PC-9 (cell line): ENCODE results near the gene CCR4. TPM values are rescaled to one million over a fixed set of nuclear protein-coding genes. Genes with fewer than 3 reads are reported as not detected.
"Not testable (repeated sequence)": the region's sequence is repeated elsewhere in the genome, so short reads cannot be mapped to it uniquely, and the experiment has no call there.

Source experiments
- BruUV-seq: library from RNA; stranded (reverse); fragments of 400-500 nt; replicated peaks from 2 replicates; lab custom pipeline; 2021; lab: Mats Ljungman, UMichigan
- CTCF ChIA-PET: fragments of 300-600 bp; sonication (Branson Sonifier 250); formaldehyde crosslinking; loops from one replicate; lab custom pipeline; 2022; ENCODE audit warnings: antibody characterized with exemption; lab: Charles Lee
- POLR2A ChIA-PET: fragments of 300-600 bp; sonication (Branson Sonifier 250); formaldehyde crosslinking; loops from one replicate; lab custom pipeline; 2022; ENCODE audit warnings: antibody characterized with exemption; ENCODE audit not compliant: unreplicated experiment; lab: Charles Lee
- DNase-seq, 2 experiments: peaks; one replicate each; pipeline versions ENCODE4 v3.0.0 to v3.0.0-alpha.2; 2015 to 2022; ENCODE audit warnings: mixed read lengths in 1 of 2
- H2AFZ ChIP-seq: fragments of 200-600 bp; sonication (generic); 2 replicates; pipeline ENCODE4 v1.8.1; 2017; ENCODE audit warnings: antibody characterized with exemption
- H3F3A ChIP-seq: fragments of 200-600 bp; sonication (generic); 2 replicates; pipeline ENCODE4 v1.8.1; 2017; ENCODE audit warnings: antibody characterized with exemption, mild to moderate bottlenecking, low read depth; ENCODE audit not compliant: insufficient read depth
- H3K27ac ChIP-seq: fragments of 200-600 bp; sonication (generic); 2 replicates; pipeline ENCODE4 v1.6.1; 2016; ENCODE audit warnings: mixed run types
- H3K27me3 ChIP-seq: fragments of 200-600 bp; sonication (generic); 2 replicates; pipeline ENCODE4 v1.6.1; 2016; ENCODE audit warnings: low read depth, mixed run types; ENCODE audit not compliant: insufficient read depth
- H3K36me3 ChIP-seq: fragments of 200-600 bp; sonication (generic); 2 replicates; pipeline ENCODE4 v1.6.1; 2016; ENCODE audit warnings: low read depth, mixed run types
- H3K4me1 ChIP-seq: fragments of 200-600 bp; sonication (generic); replicated peaks from 2 replicates; pipeline ENCODE4 v1.6.1; 2016; ENCODE audit warnings: mixed run types; ENCODE audit not compliant: insufficient read depth
- H3K4me2 ChIP-seq: fragments of 200-600 bp; sonication (generic); 2 replicates; pipeline ENCODE4 v1.6.1; 2017; ENCODE audit warnings: mixed run types
- H3K4me3 ChIP-seq: fragments of 200-600 bp; sonication (generic); 2 replicates; pipeline ENCODE4 v1.6.1; 2016; ENCODE audit warnings: mixed run types
- H3K79me2 ChIP-seq: fragments of 200-600 bp; sonication (generic); 2 replicates; pipeline ENCODE4 v1.6.1; 2017; ENCODE audit warnings: low read depth, mixed run types
- H3K9me2 ChIP-seq: fragments of 200-600 bp; sonication (generic); 2 replicates; pipeline ENCODE4 v1.8.1; 2017; ENCODE audit warnings: mild to moderate bottlenecking; ENCODE audit not compliant: insufficient read depth
- H3K9me3 ChIP-seq: fragments of 200-600 bp; sonication (generic); 2 replicates; pipeline ENCODE4 v1.8.1; 2016; ENCODE audit warnings: low read depth; ENCODE audit not compliant: insufficient read depth
- H4K20me1 ChIP-seq: fragments of 200-600 bp; sonication (generic); 2 replicates; pipeline ENCODE4 v1.8.1; 2017; ENCODE audit not compliant: insufficient read depth
- EZH2 ChIP-seq: fragments of 200-600 bp; sonication (generic); IDR thresholded peaks from 2 replicates; pipeline ENCODE4 v1.8.0; 2017; ENCODE audit warnings: antibody characterized with exemption, low read depth
- intact Hi-C: fragments of 100-400 bp; cut with micrococcal nuclease; formaldehyde crosslinking; loops from one replicate; pipeline ENCODE4 v1.10.0; 2022; ENCODE audit not compliant: unreplicated experiment
- total RNA-seq: library from RNA; stranded (reverse); gene quantifications from 2 replicates; pipeline ENCODE4 v1.2.3, GENCODE V29; 2021
- TF ChIP-seq, protein P1 (sequence below): fragments of 200-600 bp; sonication (generic); conservative IDR thresholded peaks from 2 replicates; pipeline ENCODE4 v1.6.1; 2017; ENCODE audit warnings: mixed run types, antibody characterized with exemption, mild to moderate bottlenecking, moderate library complexity

The CCR4 gene
- total RNA-seq, 1 experiment from 2014 or later: not detected

DNA sequence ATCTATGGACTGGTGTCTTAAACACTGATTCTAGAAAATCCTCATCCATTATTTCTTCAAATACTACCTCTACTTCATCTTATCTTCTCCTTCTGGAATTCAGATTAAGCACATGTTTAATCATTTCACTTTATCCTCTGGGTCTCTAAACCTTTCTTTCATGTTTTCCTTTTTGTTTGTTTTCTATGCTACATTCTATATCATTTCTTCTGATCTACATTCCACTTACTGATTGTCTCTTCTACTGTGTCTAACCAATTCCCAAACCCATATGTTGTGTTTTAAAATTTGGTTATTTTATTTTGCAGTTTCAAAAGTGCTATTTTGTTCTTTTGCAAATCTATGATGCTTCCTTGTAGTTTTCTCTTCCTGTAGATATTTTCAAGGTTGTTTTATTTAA lies 31.7 kb downstream of the CCR4 start:
- no peak for TF ChIP-seq EZH2
- TF ChIP-seq, protein P1, sequence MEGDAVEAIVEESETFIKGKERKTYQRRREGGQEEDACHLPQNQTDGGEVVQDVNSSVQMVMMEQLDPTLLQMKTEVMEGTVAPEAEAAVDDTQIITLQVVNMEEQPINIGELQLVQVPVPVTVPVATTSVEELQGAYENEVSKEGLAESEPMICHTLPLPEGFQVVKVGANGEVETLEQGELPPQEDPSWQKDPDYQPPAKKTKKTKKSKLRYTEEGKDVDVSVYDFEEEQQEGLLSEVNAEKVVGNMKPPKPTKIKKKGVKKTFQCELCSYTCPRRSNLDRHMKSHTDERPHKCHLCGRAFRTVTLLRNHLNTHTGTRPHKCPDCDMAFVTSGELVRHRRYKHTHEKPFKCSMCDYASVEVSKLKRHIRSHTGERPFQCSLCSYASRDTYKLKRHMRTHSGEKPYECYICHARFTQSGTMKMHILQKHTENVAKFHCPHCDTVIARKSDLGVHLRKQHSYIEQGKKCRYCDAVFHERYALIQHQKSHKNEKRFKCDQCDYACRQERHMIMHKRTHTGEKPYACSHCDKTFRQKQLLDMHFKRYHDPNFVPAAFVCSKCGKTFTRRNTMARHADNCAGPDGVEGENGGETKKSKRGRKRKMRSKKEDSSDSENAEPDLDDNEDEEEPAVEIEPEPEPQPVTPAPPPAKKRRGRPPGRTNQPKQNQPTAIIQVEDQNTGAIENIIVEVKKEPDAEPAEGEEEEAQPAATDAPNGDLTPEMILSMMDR: no peak
- ChIA-PET CTCF (no interaction called here), POLR2A (no interaction called here)
- Histone ChIP-seq H3K36me3 (no peaks in the 10 kb centered on the region), H3K9me2 (no peaks in the 10 kb centered on the region), H3K4me3 (no peak overlapping the region), H2AFZ (no peak overlapping the region), H3K4me2 (no peak overlapping the region), H3K9me3 (no peaks in the 10 kb centered on the region), H3K79me2 (no peaks in the 10 kb centered on the region), H3F3A (no peaks in the 10 kb centered on the region), H3K27me3 (no peaks in the 10 kb centered on the region), H4K20me1 (no peaks in the 10 kb centered on the region), H3K27ac (no peak overlapping the region), H3K4me1 (no peaks in the 10 kb centered on the region)
- intact Hi-C loops: no loop called here
- no TSS peak for BruUV-seq
- DNase-seq: no peak

DNA sequence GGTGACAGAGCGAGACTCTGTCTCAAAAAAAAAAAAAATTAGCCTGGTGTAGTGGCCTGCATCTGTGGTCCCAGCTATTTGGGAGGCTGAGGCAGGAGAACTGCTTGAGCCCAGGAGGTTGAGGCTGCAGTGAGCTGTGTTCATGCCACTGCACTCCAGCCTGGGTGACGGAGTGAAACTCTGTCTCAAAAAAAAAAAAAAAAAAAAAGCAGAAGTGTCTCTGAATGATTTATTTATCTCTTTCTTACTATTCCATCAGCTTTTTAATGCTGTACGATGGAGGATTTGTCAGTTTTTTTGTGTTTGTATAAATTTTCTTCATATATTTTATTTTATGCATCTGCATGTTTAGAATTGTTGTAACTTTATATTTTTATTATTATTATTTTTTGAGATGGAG lies 33.5 kb downstream of the CCR4 start:
- H2AFZ ChIP-seq, H3K9me2 ChIP-seq, H3K27me3 ChIP-seq, H3F3A ChIP-seq, H3K4me2 ChIP-seq, intact Hi-C loops, H3K27ac ChIP-seq, H4K20me1 ChIP-seq, CTCF ChIA-PET, BruUV-seq, DNase-seq, H3K4me3 ChIP-seq, H3K79me2 ChIP-seq, H3K9me3 ChIP-seq, H3K4me1 ChIP-seq, H3K36me3 ChIP-seq: not testable (repeated sequence)
- POLR2A ChIA-PET: interaction anchor here (0.7 kb wide), 1 partner anchor 60 kb away, joined by 13 read pairs; no protein-coding TSS in a partner anchor

DNA sequence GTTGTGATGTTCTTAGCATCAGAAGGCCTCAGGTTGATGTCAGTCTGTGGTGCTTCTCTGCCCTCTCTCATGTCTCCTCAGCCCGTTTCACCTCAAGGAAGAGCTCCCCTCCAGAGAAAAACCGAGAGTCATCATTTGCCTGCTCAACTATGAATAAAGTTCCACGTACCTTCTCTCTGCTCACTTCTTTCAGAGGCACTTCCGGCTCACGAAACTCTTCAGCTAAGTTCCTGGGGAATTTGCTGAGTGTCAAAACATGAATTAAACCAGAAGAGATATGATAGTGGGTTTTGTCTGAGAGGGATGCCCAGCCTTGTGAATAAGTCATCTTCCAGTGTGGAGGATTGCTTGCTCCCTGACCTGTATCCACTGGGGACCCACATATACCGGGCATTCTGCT lies 37.7 kb downstream of the CCR4 start:
- DNase-seq: no peak
- H3K27me3 ChIP-seq: no peaks in the 10 kb centered on the region
- intact Hi-C loops: no loop called here
- no peak overlapping the region for H3K4me3 ChIP-seq
- no peaks in the 10 kb centered on the region for H3K79me2 ChIP-seq
- H3K36me3 ChIP-seq: no peaks in the 10 kb centered on the region
- CTCF ChIA-PET: interaction anchor here (0.6 kb wide), 1 partner anchor 336 kb away, joined by 7 read pairs; no protein-coding TSS in a partner anchor
- H3K27ac ChIP-seq: no peak overlapping the region
- TF ChIP-seq, protein P1: no peak
- no peak for TF ChIP-seq EZH2
- H3K9me3 ChIP-seq: no peaks in the 10 kb centered on the region
- H3K4me1 ChIP-seq: no peaks in the 10 kb centered on the region
- H4K20me1 ChIP-seq: no peaks in the 10 kb centered on the region
- no peaks in the 10 kb centered on the region for H3F3A ChIP-seq
- POLR2A ChIA-PET: no interaction called here
- no peak overlapping the region for H3K4me2 ChIP-seq
- no peak overlapping the region for H2AFZ ChIP-seq
- no peaks in the 10 kb centered on the region for H3K9me2 ChIP-seq
- BruUV-seq: no TSS peak

DNA sequence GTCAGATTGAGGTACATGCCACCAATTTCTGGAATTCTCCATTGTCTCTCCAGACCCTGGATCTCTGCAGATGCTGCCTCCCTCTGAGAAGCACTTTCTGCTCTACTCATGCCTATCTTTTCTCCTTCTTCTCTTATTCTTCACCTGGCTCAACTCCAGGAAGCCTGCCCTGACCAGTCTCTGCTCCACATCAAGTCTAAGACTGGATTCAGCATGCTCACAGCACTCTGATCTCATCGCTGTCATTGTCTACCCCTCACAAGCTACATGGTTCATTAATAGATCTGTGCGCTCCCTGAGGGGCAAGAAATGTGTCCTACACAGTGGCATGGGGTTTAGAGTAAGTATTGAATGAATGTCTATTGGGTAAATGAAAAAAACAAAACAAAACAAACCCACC lies 38.7 kb downstream of the CCR4 start:
- no TSS peak for BruUV-seq

More for the DNA sequence above, 38.7 kb downstream of the CCR4 start:
- no peaks in the 10 kb centered on the region for H3K4me1 ChIP-seq
- TF ChIP-seq, protein P1: no peak
- no peak for TF ChIP-seq EZH2
- no peaks in the 10 kb centered on the region for H4K20me1 ChIP-seq
- CTCF ChIA-PET: no interaction called here
- H3K27ac ChIP-seq: no peak overlapping the region
- H3K9me3 ChIP-seq: no peaks in the 10 kb centered on the region
- H3K27me3 ChIP-seq: no peaks in the 10 kb centered on the region
- H3K9me2 ChIP-seq: no peaks in the 10 kb centered on the region
- H3K4me2 ChIP-seq: no peak overlapping the region
- H3F3A ChIP-seq: no peaks in the 10 kb centered on the region
- H3K36me3 ChIP-seq: no peaks in the 10 kb centered on the region
- H2AFZ ChIP-seq: no peak overlapping the region
- H3K4me3 ChIP-seq: no peak overlapping the region
- H3K79me2 ChIP-seq: no peaks in the 10 kb centered on the region
- DNase-seq: no peak
- POLR2A ChIA-PET: no interaction called here
- intact Hi-C loops: no loop called here
